Keratinocyte (primary cell): Measurements from ENCODE around the gene RMND5B.

Experiments
- EZH2 ChIP-seq: IDR thresholded peaks from one replicate; pipeline ENCODE4 v1.6.1; 2012; ENCODE audit warnings: inconsistent platforms, mild to moderate bottlenecking, low read length, moderate library complexity
- TF ChIP-seq, protein P1 (sequence below), 3 experiments: IDR thresholded peaks in 1 of 3; conservative IDR thresholded peaks in 1 of 3; optimal IDR thresholded peaks in 1 of 3; 2 replicates in 2 of 3; 3 replicates in 1 of 3; pipeline versions ENCODE3 to v1.5.1; 2011; ENCODE audit warnings: low read length in 3 of 3, mild to moderate bottlenecking in 3 of 3, moderate library complexity in 2 of 3, control low read depth in 1 of 3, inconsistent platforms in 1 of 3; ENCODE audit not compliant: insufficient read depth in 2 of 3; ENCODE audit errors: extremely low read depth in 1 of 3

DNA sequence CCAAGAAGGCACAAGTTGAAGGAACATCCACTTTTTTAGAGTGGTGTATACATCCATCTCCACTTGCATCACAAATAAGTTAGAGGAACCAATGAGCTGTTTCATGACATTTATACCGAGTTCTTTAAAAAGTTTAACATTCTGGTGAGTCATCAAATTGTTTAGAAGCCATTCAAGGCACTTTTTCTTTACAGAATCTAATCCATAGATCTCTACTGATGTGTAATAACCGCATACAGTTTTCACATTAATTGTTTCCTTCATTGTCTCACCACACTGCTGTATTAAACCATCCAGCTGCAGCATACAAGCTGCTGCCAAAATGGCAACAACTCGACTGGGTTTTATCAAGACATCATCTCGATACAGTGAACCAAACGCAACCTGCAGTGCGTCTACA, 55.6 kb downstream of the RMND5B start:
- TF ChIP-seq, protein P1, sequence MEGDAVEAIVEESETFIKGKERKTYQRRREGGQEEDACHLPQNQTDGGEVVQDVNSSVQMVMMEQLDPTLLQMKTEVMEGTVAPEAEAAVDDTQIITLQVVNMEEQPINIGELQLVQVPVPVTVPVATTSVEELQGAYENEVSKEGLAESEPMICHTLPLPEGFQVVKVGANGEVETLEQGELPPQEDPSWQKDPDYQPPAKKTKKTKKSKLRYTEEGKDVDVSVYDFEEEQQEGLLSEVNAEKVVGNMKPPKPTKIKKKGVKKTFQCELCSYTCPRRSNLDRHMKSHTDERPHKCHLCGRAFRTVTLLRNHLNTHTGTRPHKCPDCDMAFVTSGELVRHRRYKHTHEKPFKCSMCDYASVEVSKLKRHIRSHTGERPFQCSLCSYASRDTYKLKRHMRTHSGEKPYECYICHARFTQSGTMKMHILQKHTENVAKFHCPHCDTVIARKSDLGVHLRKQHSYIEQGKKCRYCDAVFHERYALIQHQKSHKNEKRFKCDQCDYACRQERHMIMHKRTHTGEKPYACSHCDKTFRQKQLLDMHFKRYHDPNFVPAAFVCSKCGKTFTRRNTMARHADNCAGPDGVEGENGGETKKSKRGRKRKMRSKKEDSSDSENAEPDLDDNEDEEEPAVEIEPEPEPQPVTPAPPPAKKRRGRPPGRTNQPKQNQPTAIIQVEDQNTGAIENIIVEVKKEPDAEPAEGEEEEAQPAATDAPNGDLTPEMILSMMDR (optimal IDR thresholded peaks at IDR 0.05 in 1 of 3, IDR thresholded peaks at IDR 0.05 in 1 of 3, conservative IDR thresholded peaks at IDR 0.05 in 1 of 3; ENCODE audit: extremely low read depth in 1 of 3, insufficient read depth in 2 of 3, low read length in 3 of 3), result no peak
- TF ChIP-seq EZH2, result no peak
